Endothelial cell of umbilical vein (primary cell): ENCODE data around the gene ZAR1L. TPM values are rescaled to one million over a fixed set of nuclear protein-coding genes. Genes with fewer than 3 reads are reported as not detected.

Source experiments
- BruUV-seq: library from RNA; stranded (reverse); fragments of 400-500 nt; replicated peaks from 2 replicates; lab custom pipeline; 2021; lab: Mats Ljungman, UMichigan
- CTCF ChIA-PET: fragments of 300-600, 350-600 bp; sonication (Branson Sonifier 250); formaldehyde crosslinking; loops from one replicate; lab custom pipeline; 2021; ENCODE audit warnings: antibody characterized with exemption, inconsistent platforms; lab: Charles Lee
- POLR2A ChIA-PET: fragments of 300-600, 350-600 bp; sonication (Branson Sonifier 250); formaldehyde crosslinking; loops from one replicate; lab custom pipeline; 2021; ENCODE audit warnings: antibody characterized with exemption, inconsistent platforms; lab: Charles Lee
- DNase-seq: peaks from one replicate; pipeline ENCODE4 v3.0.0-alpha.2; 2011; ENCODE audit warnings: low read depth, low spot score
- FAIRE-seq: peaks from 2 replicates; lab custom pipeline; 2011; peaks lifted over from hg19 to GRCh38; lab: Jason Lieb, UNC
- H2AFZ ChIP-seq: 2 replicates; pipeline ENCODE4 v1.6.0; 2012; ENCODE audit warnings: low read depth, low read length, control low read depth, inconsistent platforms
- H3K27ac ChIP-seq: 2 replicates; pipeline ENCODE4 v1.5.1; 2011; ENCODE audit warnings: low read depth, mild to moderate bottlenecking, control low read depth, low read length, moderate library complexity; ENCODE audit not compliant: insufficient read depth
- H3K27me3 ChIP-seq, 2 experiments: 2 replicates each; pipeline versions ENCODE4 v1.6.0 to v1.6.1; 2011; ENCODE audit warnings: low read length in 2 of 2, mixed read lengths in 1 of 2; ENCODE audit not compliant: control insufficient read depth in 2 of 2, insufficient read depth in 2 of 2
- H3K36me3 ChIP-seq, 2 experiments: 2 replicates in 1 of 2; 3 replicates in 1 of 2; pipeline ENCODE4 v1.5.1; 2011; ENCODE audit warnings: low read length in 2 of 2, mild to moderate bottlenecking in 1 of 2, moderate library complexity in 1 of 2; ENCODE audit not compliant: control insufficient read depth in 2 of 2, insufficient read depth in 2 of 2; ENCODE audit errors: extremely low read depth in 1 of 2
- H3K4me1 ChIP-seq: 3 replicates; pipeline ENCODE4 v1.5.1; 2011; ENCODE audit warnings: mild to moderate bottlenecking, low read length; ENCODE audit not compliant: control insufficient read depth, insufficient read depth; ENCODE audit errors: extremely low read depth
- H3K4me2 ChIP-seq: 2 replicates; pipeline ENCODE4 v1.6.1; 2011; ENCODE audit warnings: low read length, control low read depth, mixed read lengths; ENCODE audit not compliant: insufficient read depth
- H3K4me3 ChIP-seq, 3 experiments: fragments of 200-600 bp in 1 of 3; sonication (generic), shearing (Covaris generic) in 1 of 3; replicated peaks in 1 of 3; 2 replicates each; pipeline ENCODE4 v1.5.1; 2011 to 2016; ENCODE audit warnings: control low read depth in 3 of 3, low read length in 3 of 3, mild to moderate bottlenecking in 2 of 3, inconsistent platforms in 1 of 3, low read depth in 1 of 3, moderate library complexity in 1 of 3; ENCODE audit not compliant: insufficient read depth in 1 of 3
- H3K79me2 ChIP-seq: 2 replicates; pipeline ENCODE4 v1.6.0; 2012; ENCODE audit warnings: low read length, inconsistent platforms; ENCODE audit not compliant: control insufficient read depth, insufficient read depth
- H3K9ac ChIP-seq: replicated peaks from 2 replicates; pipeline ENCODE3; 2011; ENCODE audit warnings: low read length, control low read depth; ENCODE audit not compliant: insufficient read depth; ENCODE audit errors: extremely low read depth
- H3K9me1 ChIP-seq: replicated peaks from 3 replicates; pipeline ENCODE4 v1.6.0; 2011; ENCODE audit warnings: mild to moderate bottlenecking, low read length; ENCODE audit not compliant: control insufficient read depth, insufficient read depth; ENCODE audit errors: extremely low read depth
- H3K9me3 ChIP-seq: replicated peaks from 2 replicates; pipeline ENCODE4 v1.5.1; 2012; ENCODE audit warnings: low read length, inconsistent platforms; ENCODE audit not compliant: control insufficient read depth, insufficient read depth
- H4K20me1 ChIP-seq: replicated peaks from 2 replicates; pipeline ENCODE3; 2011; ENCODE audit warnings: mild to moderate bottlenecking, low read length; ENCODE audit not compliant: control insufficient read depth, insufficient read depth; ENCODE audit errors: extremely low read depth
- EZH2 ChIP-seq: IDR thresholded peaks from 2 replicates; pipeline ENCODE4 v1.6.1; 2012; ENCODE audit warnings: borderline replicate concordance, low read depth, mild to moderate bottlenecking, moderate library complexity, low read length, inconsistent platforms; ENCODE audit not compliant: severe bottlenecking
- FOS ChIP-seq: IDR thresholded peaks from 2 replicates; pipeline ENCODE4 v1.6.1; 2011; ENCODE audit warnings: mild to moderate bottlenecking, low read length, moderate library complexity, borderline replicate concordance; ENCODE audit not compliant: insufficient read depth
- GATA2 ChIP-seq: IDR thresholded peaks from 2 replicates; pipeline ENCODE4 v1.7.0; 2011; ENCODE audit warnings: low read depth, mild to moderate bottlenecking, moderate library complexity, mixed read lengths, low read length; ENCODE audit not compliant: insufficient read length, insufficient read depth
- JUN ChIP-seq: IDR thresholded peaks from 2 replicates; pipeline ENCODE4 v1.6.1; 2011; ENCODE audit warnings: borderline replicate concordance, low read depth; ENCODE audit not compliant: insufficient read length, insufficient read depth
- MAX ChIP-seq: IDR thresholded peaks from 2 replicates; pipeline ENCODE4 v1.6.1; 2011; ENCODE audit not compliant: insufficient read depth, insufficient read length
- MYC ChIP-seq: IDR thresholded peaks from one replicate; pipeline ENCODE4 v1.6.1; 2011; ENCODE audit warnings: mild to moderate bottlenecking, low read depth, low read length
- POLR2A ChIP-seq: IDR thresholded peaks from 2 replicates; pipeline ENCODE4 v1.6.1; 2012; ENCODE audit warnings: low read depth, mild to moderate bottlenecking, control low read depth, low read length
- POLR2AphosphoS5 ChIP-seq: IDR thresholded peaks from 2 replicates; pipeline ENCODE4 v1.6.1; 2012; ENCODE audit warnings: low read depth, mild to moderate bottlenecking, control low read depth, low read length, moderate library complexity; ENCODE audit not compliant: insufficient read depth
- dilution Hi-C: fragments of 300-500 bp; cut with MboI; formaldehyde crosslinking; loops from one replicate; pipeline ENCODE4 v1.15.0; 2019; ENCODE audit warnings: low sequenced_read_pairs; ENCODE audit not compliant: extremely low pct_ligation_motif_present
- intact Hi-C: fragments of 100-400 bp; cut with micrococcal nuclease; formaldehyde crosslinking; loops from one replicate; pipeline ENCODE4 v1.10.0; 2022
- polyA plus RNA-seq, 4 experiments: library from polyadenylated mRNA; depleted of rRNA in 3 of 4; stranded (reverse) in 3 of 4; unstranded in 1 of 4; fragments of >200 nt; gene quantifications; 2 replicates each; pipeline versions ENCODE4 v1.2.1 to v1.2.3, GENCODE V29; 2011 to 2012; ENCODE audit warnings: missing spikeins in 1 of 4
- total RNA-seq: library from RNA; stranded (reverse); gene quantifications from 2 replicates; pipeline ENCODE4 v1.2.3, GENCODE V29; 2021
- TF ChIP-seq, protein P1 (sequence below), 2 donors: IDR thresholded peaks; 1 replicate in 1 of 2; 2 replicates in 1 of 2; pipeline ENCODE4 v1.5.1; 2011; ENCODE audit warnings: low read length in 2 of 2, mild to moderate bottlenecking in 2 of 2, moderate library complexity in 2 of 2, control low read depth in 1 of 2, inconsistent platforms in 1 of 2, low read depth in 1 of 2; ENCODE audit not compliant: insufficient read depth in 1 of 2; ENCODE audit errors: extremely low read depth in 1 of 2

Gene ZAR1L
- total and polyA plus RNA-seq, 2 donors (not counting 3 experiments of a cell fraction or from before 2014, with no cell fraction given): not detected

DNA sequence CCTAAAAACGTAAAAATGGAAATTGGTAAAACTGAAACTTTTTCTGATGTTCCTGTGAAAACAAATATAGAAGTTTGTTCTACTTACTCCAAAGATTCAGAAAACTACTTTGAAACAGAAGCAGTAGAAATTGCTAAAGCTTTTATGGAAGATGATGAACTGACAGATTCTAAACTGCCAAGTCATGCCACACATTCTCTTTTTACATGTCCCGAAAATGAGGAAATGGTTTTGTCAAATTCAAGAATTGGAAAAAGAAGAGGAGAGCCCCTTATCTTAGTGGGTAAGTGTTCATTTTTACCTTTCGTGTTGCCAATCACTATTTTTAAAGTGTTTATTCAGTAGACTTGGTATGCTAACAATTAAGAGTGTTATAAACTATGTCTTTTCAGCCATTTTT is 25.8 kb upstream of the ZAR1L start:
- DNase-seq (no peak), FAIRE-seq (no peak)
- intact Hi-C loops: no loop called here
- no TSS peak for BruUV-seq
- Histone ChIP-seq H3K9me1 (no peaks in the 10 kb centered on the region), H3K79me2 (no peaks in the 10 kb centered on the region), H3K4me3 (no peak overlapping the region), H3K4me1 (no peaks in the 10 kb centered on the region), H3K36me3 (peaks cover 0 to 5% of the 10 kb centered on the region in 2 experiments), H3K4me2 (no peak overlapping the region), H3K27me3 (no peaks in the 10 kb centered on the region), H4K20me1 (no peaks in the 10 kb centered on the region), H3K27ac (no peak overlapping the region), H2AFZ (no peak overlapping the region), H3K9me3 (no peaks in the 10 kb centered on the region), H3K9ac (no peak overlapping the region)
- no peak for TF ChIP-seq MYC
- no peak for TF ChIP-seq JUN
- TF ChIP-seq, protein P1, sequence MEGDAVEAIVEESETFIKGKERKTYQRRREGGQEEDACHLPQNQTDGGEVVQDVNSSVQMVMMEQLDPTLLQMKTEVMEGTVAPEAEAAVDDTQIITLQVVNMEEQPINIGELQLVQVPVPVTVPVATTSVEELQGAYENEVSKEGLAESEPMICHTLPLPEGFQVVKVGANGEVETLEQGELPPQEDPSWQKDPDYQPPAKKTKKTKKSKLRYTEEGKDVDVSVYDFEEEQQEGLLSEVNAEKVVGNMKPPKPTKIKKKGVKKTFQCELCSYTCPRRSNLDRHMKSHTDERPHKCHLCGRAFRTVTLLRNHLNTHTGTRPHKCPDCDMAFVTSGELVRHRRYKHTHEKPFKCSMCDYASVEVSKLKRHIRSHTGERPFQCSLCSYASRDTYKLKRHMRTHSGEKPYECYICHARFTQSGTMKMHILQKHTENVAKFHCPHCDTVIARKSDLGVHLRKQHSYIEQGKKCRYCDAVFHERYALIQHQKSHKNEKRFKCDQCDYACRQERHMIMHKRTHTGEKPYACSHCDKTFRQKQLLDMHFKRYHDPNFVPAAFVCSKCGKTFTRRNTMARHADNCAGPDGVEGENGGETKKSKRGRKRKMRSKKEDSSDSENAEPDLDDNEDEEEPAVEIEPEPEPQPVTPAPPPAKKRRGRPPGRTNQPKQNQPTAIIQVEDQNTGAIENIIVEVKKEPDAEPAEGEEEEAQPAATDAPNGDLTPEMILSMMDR (IDR thresholded peaks at IDR 0.05; ENCODE audit: extremely low read depth in 1 of 2, insufficient read depth in 1 of 2, low read depth in 1 of 2, low read length in 2 of 2): no peak
- TF ChIP-seq GATA2: no peak
- TF ChIP-seq EZH2: no peak
- TF ChIP-seq FOS: no peak
- TF ChIP-seq MAX: no peak
- TF ChIP-seq POLR2A: no peak
- no peak for TF ChIP-seq POLR2AphosphoS5
- POLR2A ChIA-PET: no interaction called here
- CTCF ChIA-PET: no interaction called here
- dilution Hi-C loops: no loop called here
